HK-2 (cell line): ENCODE results near the gene IGFBP6.
A peak's percentile ranks its signal among the peaks of the same experiment; 100 is the strongest.

Experiments
- DNase-seq: peaks from one replicate; pipeline ENCODE4 v3.0.0-alpha.2; 2018; ENCODE audit not compliant: unreplicated experiment

Gene IGFBP6

GRCh38 chr12:53120685-53121525 is 23.4 kb downstream of the IGFBP6 start:
- no peak for DNase-seq

- DNase-seq = peak; percentile 24
Observed at GRCh38 chr12:53122961-53123468, 25.5 kb downstream of the IGFBP6 start.

GRCh38 chr12:53123578-53124351 is 26.3 kb downstream of the IGFBP6 start:
- peak; percentile 27 for DNase-seq

GRCh38 chr12:53124352-53124723 is 26.9 kb downstream of the IGFBP6 start:
- DNase-seq = no peak

GRCh38 chr12:53127169-53127568 is 29.7 kb downstream of the IGFBP6 start:
- DNase-seq = no peak

GRCh38 chr12:53128780-53129569 is 31.5 kb downstream of the IGFBP6 start:
- DNase-seq = no peak

- no peak for DNase-seq
Observed at GRCh38 chr12:53131844-53132243, 34.4 kb downstream of the IGFBP6 start.

GRCh38 chr12:53133722-53134121 is 36.3 kb downstream of the IGFBP6 start:
- DNase-seq = no peak

GRCh38 chr12:53143355-53143754 is 45.9 kb downstream of the IGFBP6 start:
- no peak for DNase-seq

GRCh38 chr12:53145383-53146260 is 48.2 kb downstream of the IGFBP6 start:
- no peak for DNase-seq

GRCh38 chr12:53147181-53147580 is 49.7 kb downstream of the IGFBP6 start:
- DNase-seq = no peak

GRCh38 chr12:53147653-53148052 is 50.2 kb downstream of the IGFBP6 start:
- DNase-seq = no peak

GRCh38 chr12:53151039-53151438 is 53.6 kb downstream of the IGFBP6 start:
- DNase-seq = no peak
